Stimulated activated CD8-positive, alpha-beta memory T cell treated with anti-CD3 and anti-CD28 coated beads, Interleukin-15, amount 100 ng/mL, for 1 hour (primary cell): Measurements from ENCODE around the gene LAMC1.

Source experiments
- DNase-seq: peaks from one replicate; pipeline ENCODE4 v3.0.0-alpha.2; 2020; ENCODE audit warnings: low read depth

LAMC1 gene

DNA sequence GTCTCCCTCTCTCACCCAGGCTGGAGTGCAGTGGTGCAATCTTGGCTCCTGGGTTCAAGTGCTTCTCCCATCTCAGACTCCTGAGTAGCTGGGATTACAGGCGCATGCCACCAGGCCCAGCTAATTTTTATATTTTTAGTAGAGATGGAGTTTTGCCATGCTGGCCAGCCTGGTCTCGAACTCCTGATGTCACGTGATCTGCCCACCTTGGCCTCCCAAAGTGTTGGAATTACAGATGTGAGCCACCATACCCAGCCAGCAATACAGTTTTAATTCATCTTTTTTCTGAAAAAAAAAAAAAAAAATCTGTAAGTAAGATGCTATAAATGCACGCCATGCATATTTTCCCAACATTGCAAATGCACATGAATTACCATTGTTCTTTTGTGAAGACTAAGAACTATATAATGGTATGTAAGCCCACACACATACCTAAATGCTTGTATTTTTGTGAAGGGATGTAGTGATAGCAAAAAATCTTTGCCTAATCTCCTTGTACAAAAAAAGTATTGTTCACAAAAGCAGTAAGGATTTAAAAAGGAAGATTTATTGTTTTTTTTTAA, 170.8 kb downstream of the LAMC1 start:
- no peak for DNase-seq

GRCh38 chr1:183194527-183195141, 171.4 kb downstream of the LAMC1 start:
- DNase-seq: no peak

- no peak for DNase-seq
Observed at GRCh38 chr1:183195142-183195574, 171.9 kb downstream of the LAMC1 start.
